ENCODE data around the gene VPS13D. TPM values are rescaled to one million over a fixed set of nuclear protein-coding genes. Genes with fewer than 3 reads are reported as not detected.

The VPS13D gene
- total RNA-seq, 1 donor from 2014 or later, result 45.9 TPM

DNA sequence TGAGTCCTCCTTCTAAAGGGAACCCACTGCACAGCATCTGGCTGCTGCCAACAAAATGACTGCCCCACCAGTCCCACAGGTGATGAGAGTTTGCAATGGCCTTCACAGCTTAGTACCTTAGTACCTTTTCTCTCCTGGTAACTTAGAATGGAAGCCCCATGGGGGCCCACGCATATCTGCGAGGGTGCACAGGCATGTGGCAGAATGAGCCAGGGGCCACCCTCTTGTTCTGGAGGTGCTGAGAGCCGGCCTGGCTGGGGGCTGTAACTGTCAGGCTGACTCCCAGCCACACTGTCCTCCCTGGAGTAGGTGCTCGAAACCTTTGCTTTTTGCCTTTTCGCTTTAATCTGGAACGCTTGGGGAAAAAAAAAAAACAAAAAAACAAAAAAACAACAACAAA lies 203.1 kb downstream of the VPS13D start:
- no peak for DNase-seq

GRCh38 chr1:12433323-12434053 lies 203.7 kb downstream of the VPS13D start:
- peak; percentile 79 for DNase-seq

DNA sequence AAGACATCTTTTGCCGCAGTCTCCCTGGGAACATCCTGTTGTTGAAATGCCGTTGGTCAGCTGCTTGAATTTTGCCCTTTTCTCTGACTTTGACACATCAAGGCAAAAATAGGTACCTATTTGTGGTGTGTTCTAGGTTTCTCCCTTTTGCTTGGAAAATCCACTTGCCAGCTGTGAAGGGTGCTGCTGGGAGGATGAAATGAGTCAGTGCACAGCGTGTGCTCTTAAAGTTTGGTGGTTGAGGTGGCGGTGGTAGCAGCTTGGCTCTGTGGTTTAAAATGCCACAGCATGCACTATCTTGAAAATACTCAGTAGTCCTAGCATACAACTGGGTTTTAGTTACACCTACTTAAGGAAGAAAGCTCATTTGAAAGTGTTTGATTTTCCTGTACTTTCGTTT lies 204.3 kb downstream of the VPS13D start:
- peak; percentile 82 for DNase-seq

- peak; percentile 95 for DNase-seq
Measured at GRCh38 chr1:12434686-12435085, 204.9 kb downstream of the VPS13D start.

GRCh38 chr1:12435639-12436344 lies 206.0 kb downstream of the VPS13D start:
- peak; percentile 95 for DNase-seq

- peak; percentile 61 for DNase-seq
Measured at GRCh38 chr1:12436345-12436658, 206.5 kb downstream of the VPS13D start.

DNA sequence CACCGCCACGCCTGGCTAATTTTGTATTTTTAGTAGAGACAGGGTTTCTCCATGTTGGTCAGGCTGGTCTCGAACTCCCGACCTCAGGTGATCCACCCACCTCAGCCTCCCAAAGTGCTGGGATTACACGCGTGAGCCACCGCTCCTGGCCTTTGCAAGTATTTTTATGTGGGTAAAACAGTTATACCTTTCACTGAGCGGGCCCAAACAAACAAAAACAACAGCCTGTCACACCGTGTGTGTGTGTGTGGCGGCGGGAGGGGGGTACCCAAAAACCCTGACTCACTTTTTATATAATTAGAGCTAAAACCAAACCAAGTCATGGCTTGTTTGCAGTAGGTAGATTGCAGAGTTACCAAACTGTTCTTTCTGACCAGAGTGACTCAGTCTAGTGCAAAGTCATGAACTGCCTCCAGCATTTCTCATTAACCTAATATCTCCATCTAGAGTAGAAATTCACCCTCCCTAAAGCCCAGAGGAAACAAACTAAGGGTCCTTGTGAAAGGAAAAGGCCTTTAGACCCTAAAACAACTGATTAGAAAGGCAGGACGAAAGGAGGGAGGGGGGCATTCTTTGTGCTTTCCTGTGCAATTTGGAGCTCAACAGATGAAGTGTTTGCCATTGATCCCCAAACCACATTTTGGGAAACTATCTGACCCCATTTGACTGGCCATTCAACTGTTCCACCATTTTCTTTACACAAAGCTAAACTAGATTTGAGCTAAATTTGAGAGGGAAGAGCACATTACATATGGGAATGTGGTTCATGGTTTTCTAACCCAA lies 207.2 kb downstream of the VPS13D start:
- DNase-seq, result peak; percentile 32

- DNase-seq, result no peak
Measured at GRCh38 chr1:12437629-12438028, 207.8 kb downstream of the VPS13D start.

DNA sequence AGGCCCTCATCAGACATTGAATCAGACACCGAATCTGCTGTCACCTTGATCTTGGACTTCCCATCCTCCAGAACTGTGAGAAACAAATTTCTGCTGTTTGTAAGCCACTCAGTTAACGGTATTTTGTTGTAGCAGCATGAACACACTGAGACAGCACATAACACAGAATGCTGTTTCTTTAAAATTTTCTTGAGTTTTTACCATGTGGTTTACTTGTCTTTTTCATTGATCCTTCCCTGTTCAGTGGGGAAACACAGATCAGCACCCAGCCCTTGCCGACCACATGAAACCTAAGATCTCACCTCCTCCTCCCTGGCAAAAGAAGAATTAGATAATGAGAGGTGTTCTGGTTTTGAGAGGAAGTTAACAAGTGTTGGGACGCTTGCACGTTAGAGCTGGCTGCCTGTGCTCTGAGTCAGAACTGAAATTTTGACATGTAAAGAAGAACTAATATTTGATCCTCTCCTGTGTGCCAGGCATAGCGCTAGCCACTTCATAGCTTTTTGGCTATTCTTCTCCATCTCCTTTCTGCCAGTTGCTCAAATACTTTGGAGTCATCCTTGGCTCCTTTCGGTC lies 208.6 kb downstream of the VPS13D start:
- no peak for DNase-seq

DNA sequence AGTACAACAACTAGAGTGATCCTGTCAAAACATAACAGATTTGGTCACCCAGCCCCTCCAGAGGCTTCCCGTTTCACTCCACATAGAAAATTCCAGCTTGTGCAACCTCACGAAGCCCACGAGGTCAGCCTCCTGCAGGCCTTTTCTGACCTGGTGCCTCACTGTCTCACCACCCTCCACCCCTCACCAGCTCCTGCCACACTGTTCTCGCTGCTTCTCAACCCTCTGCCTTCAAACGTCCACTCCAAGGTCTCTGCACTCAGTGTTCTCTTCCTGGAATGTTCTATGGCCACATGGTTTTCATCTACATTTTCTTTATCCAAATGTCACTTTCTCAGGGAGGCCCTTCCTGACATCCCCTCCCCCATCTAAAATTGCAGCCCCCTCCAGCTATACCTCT lies 209.2 kb downstream of the VPS13D start:
- DNase-seq, result no peak

- no peak for DNase-seq
Measured at GRCh38 chr1:12441414-12442105, 211.7 kb downstream of the VPS13D start.

- no peak for DNase-seq
Measured at GRCh38 chr1:12442217-12442616, 212.4 kb downstream of the VPS13D start.

DNA sequence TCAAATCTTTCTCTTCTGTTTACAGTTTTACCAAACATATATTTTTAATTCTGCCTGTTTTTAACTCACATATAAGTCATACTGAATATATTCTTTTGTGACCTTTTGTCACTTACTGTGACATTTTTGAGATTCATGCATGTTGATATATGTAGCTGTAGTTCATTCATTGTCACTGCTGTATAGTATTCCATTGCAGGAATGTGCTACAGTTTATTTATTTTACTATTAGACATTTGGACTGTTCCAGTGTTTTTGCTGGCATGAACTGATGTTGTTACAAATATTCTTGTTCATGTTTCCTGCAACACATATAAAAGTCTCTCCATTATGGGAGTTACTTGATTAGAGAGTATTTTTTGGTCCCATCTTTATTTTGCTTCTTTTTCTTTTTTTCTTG lies 213.3 kb downstream of the VPS13D start:
- DNase-seq, result no peak

DNA sequence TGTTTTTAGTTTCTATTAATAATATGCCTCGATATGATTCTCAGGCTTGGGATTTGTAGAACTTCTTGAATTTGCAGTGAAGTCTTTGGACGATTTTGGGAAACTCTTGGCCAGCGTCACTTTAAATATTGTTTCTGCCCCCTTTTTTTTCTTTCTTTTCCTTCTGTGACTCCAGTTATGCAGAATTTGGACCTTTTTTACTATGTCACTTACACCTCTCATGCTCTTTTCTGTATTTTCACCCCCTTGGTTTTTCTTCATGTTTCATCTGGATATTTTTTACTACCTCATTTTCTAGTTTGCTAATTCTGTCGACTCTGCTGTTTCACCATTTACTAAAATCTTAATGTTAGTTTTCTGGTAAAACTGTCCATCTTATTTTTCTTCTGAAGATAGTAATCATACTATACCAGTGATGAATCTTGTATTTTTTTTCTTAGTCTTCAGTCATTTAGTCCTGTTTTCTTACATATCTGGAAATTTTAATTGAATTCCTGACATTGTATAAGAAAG lies 214.6 kb downstream of the VPS13D start:
- DNase-seq, result no peak

GRCh38 chr1:12445257-12445656 lies 215.4 kb downstream of the VPS13D start:
- no peak for DNase-seq

- no peak for DNase-seq
Measured at GRCh38 chr1:12446593-12446992, 216.8 kb downstream of the VPS13D start.

- no peak for DNase-seq
Measured at GRCh38 chr1:12447307-12447706, 217.5 kb downstream of the VPS13D start.

- DNase-seq, result no peak
Measured at GRCh38 chr1:12447849-12448312, 218.1 kb downstream of the VPS13D start.

GRCh38 chr1:12448746-12449177 lies 218.9 kb downstream of the VPS13D start:
- DNase-seq, result no peak

- DNase-seq, result no peak
Measured at GRCh38 chr1:12450090-12450755, 220.4 kb downstream of the VPS13D start.

GRCh38 chr1:12450756-12451559 lies 221.1 kb downstream of the VPS13D start:
- peak; percentile 62 for DNase-seq

Data from dermis blood vessel endothelial cell (primary cell).